Lung (tissue), 12 donors: ENCODE results near the gene EEA1. TPM values are rescaled to one million over a fixed set of nuclear protein-coding genes. Genes with fewer than 3 reads are reported as not detected.

Source experiments
- ATAC-seq: fragments of 200-7000 bp; cut with Tn5 transposase; one replicate; pipeline ENCODE4 v1.9.1; 2020; ENCODE audit warnings: moderate number of reproducible peaks; ENCODE audit not compliant: insufficient read depth, low FRiP score
- DNase-seq, 3 donors: peaks; one replicate each; pipeline ENCODE4 v3.0.0-alpha.2; 2013 to 2017
- H3K27ac ChIP-seq, 2 donors: one replicate each; pipeline ENCODE4 v1.5.1; 2013; ENCODE audit warnings: mild to moderate bottlenecking in 2 of 2, moderate library complexity in 2 of 2, control low read depth in 1 of 2, inconsistent platforms in 1 of 2, low read depth in 1 of 2, low read length in 1 of 2
- H3K27me3 ChIP-seq, 3 donors: one replicate each; pipeline ENCODE4 v1.5.1; 2013; ENCODE audit warnings: low read length in 2 of 3; ENCODE audit not compliant: control insufficient read depth in 3 of 3, insufficient read depth in 3 of 3
- H3K36me3 ChIP-seq, 4 donors: one replicate each; pipeline ENCODE4 v1.5.1; 2013; ENCODE audit warnings: low read length in 4 of 4, mild to moderate bottlenecking in 1 of 4, moderate library complexity in 1 of 4; ENCODE audit not compliant: control insufficient read depth in 4 of 4, insufficient read depth in 4 of 4
- H3K4me1 ChIP-seq, 5 donors: one replicate each; pipeline ENCODE4 v1.5.1; 2013; ENCODE audit warnings: low read length in 5 of 5, mild to moderate bottlenecking in 2 of 5, moderate library complexity in 1 of 5; ENCODE audit not compliant: control insufficient read depth in 5 of 5, insufficient read depth in 5 of 5
- H3K4me3 ChIP-seq: one replicate; pipeline ENCODE4 v1.5.1; 2013; ENCODE audit warnings: mild to moderate bottlenecking, control low read depth, moderate library complexity
- H3K9ac ChIP-seq, 2 donors: one replicate each; pipeline ENCODE4 v1.5.1; 2013; ENCODE audit warnings: low read length in 2 of 2, control low read depth in 1 of 2; ENCODE audit not compliant: insufficient read depth in 1 of 2
- H3K9me3 ChIP-seq, 4 donors: one replicate each; pipeline ENCODE4 v1.5.1; 2013; ENCODE audit warnings: low read length in 3 of 4, mild to moderate bottlenecking in 1 of 4, moderate library complexity in 1 of 4; ENCODE audit not compliant: control insufficient read depth in 4 of 4, insufficient read depth in 3 of 4
- WGBS, 2 donors: extraction: QIAGEN DNeasy Blood & Tissue Kit; methylation state at CpG; one replicate each; pipeline ENCODE4 v1.1.7; 2013; 5-methylcytosine and 5-hydroxymethylcytosine counted together
- polyA plus RNA-seq, 2 donors: library from polyadenylated mRNA; stranded (reverse); fragments of 200-250 nt; gene quantifications; one replicate each; pipeline ENCODE4 v1.2.1, GENCODE V29; 2013
- total RNA-seq, 2 donors: library from RNA; depleted of rRNA in 1 of 2; stranded (reverse); fragments of >200 nt in 1 of 2; gene quantifications; one replicate each; pipeline ENCODE4 v1.2.1, GENCODE V29; 2014 to 2021
- TF ChIP-seq, protein P1 (sequence below): IDR thresholded peaks from 2 replicates; pipeline ENCODE4 v1.5.1; 2012; ENCODE audit warnings: mild to moderate bottlenecking; ENCODE audit errors: control extremely low read depth, extremely low read depth
- donor health status: control.
- donor health status: control.
- donor health status: Bipolar disorder and iron deficiency.
- donor health status: healthy.
- donor health status: DM: yes; HTN: yes; CAD: no.

The EEA1 gene
- total and polyA plus RNA-seq, 4 donors = 3.7 to 37.0 (median 15.8) TPM

DNA sequence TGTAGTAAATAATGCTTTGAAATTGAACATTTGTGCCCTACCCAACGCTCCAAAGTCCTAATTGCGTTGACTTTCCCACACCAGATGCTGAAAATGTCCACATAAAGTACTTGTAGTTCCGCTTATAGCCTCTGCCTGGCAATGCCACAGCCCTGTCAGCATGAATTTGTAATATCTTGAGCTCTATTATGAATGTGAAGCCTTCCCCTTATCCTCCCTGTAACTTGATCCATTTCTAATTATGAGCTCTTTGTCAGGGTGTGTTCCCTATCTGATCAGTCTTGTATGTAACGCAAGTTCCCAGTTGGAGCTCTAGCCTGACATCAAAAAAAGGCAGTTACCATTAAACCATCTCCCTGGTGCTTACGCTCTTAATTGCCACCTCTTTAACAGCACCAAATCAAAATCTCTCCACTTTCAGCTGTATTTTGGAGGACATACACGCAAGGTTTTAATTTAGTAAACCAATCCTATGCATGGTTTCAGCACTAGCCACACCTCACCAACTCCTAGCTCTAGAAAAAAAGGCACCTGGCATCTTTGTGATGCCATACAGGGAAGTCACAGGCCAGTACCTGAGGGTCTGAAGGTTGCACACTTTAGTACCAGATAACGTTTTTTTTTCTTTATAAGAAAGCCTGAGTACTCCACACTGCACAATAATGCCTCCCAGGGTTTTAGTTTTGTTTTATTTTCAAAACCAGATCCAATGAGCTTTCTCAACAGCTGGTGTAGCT lies 69.3 kb downstream of the EEA1 start:
- Histone ChIP-seq H3K4me3 (no peak overlapping the region), H3K36me3 (peaks cover 5 to 15% (median 11%) of the 10 kb centered on the region in 4 donors), H3K4me1 (peaks cover 0 to 2% (median 0%) of the 10 kb centered on the region in 5 donors), H3K27me3 (no peaks in the 10 kb centered on the region), H3K9ac (no peak overlapping the region), H3K27ac (no peak overlapping the region), H3K9me3 (peaks cover 0 to 2% (median 0%) of the 10 kb centered on the region in 4 donors)
- WGBS, 2 donors = 94 to 95% methylated on average over 7 of the region's 7 CpGs
- ATAC-seq = no peak
- TF ChIP-seq, protein P1, sequence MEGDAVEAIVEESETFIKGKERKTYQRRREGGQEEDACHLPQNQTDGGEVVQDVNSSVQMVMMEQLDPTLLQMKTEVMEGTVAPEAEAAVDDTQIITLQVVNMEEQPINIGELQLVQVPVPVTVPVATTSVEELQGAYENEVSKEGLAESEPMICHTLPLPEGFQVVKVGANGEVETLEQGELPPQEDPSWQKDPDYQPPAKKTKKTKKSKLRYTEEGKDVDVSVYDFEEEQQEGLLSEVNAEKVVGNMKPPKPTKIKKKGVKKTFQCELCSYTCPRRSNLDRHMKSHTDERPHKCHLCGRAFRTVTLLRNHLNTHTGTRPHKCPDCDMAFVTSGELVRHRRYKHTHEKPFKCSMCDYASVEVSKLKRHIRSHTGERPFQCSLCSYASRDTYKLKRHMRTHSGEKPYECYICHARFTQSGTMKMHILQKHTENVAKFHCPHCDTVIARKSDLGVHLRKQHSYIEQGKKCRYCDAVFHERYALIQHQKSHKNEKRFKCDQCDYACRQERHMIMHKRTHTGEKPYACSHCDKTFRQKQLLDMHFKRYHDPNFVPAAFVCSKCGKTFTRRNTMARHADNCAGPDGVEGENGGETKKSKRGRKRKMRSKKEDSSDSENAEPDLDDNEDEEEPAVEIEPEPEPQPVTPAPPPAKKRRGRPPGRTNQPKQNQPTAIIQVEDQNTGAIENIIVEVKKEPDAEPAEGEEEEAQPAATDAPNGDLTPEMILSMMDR = no peak
- DNase-seq = no peak

DNA sequence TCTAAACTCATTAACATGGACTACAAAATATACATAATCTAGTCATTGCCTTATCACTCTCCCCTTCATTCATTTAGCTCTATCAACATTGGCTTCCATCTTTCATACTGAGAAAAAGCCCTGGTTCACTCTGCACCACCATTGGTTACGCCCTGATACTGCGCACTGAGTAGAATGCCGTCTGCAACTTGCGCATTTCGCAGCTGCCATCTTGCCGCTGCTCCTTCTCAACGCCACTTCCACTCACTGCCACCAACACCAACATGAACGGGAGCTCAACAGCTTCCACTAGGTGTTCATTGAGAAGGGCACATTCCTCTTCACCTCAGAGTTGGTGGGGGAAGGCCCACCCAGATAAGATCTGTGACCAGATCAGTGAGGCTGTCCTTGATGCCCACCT lies 71.3 kb downstream of the EEA1 start:
- H3K27me3 ChIP-seq = no peaks in the 10 kb centered on the region
- H3K9me3 ChIP-seq = peaks cover 0 to 2% (median 0%) of the 10 kb centered on the region in 4 donors
- peaks cover 5 to 12% (median 8%) of the 10 kb centered on the region in 4 donors for H3K36me3 ChIP-seq
- TF ChIP-seq, protein P1 = no peak
- DNase-seq = no peak
- H3K27ac ChIP-seq = no peak overlapping the region
- no peak for ATAC-seq
- no peaks in the 10 kb centered on the region for H3K4me1 ChIP-seq
- H3K9ac ChIP-seq = no peak overlapping the region
- 98 to 99% methylated on average over 8 of the region's 8 CpGs for WGBS, 2 donors
- no peak overlapping the region for H3K4me3 ChIP-seq

DNA sequence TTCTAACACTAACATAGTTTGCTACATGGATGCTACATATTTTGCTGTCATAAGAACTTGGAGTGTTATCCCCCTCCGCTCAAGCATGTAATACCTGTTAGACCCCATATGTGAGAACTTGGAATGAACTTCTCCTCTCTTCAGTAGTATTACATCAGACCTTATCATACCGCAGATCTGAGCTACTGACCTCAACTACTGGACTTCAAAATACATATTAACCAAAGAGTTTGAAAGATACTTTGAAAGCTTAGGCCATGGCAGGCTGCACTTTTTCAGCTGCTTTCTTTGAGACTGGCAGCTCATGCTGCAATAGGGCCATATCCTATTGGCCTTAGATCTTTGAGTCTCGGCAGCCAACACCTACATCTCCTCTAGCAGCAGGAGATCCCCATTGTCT lies 74.8 kb downstream of the EEA1 start:
- H3K36me3 ChIP-seq = peaks cover 7 to 20% (median 17%) of the 10 kb centered on the region in 4 donors
- H3K4me3 ChIP-seq = no peak overlapping the region
- H3K9me3 ChIP-seq = peaks cover 0 to 2% (median 0%) of the 10 kb centered on the region in 4 donors
- no peaks in the 10 kb centered on the region for H3K27me3 ChIP-seq
- WGBS, 2 donors = 95 to 97% methylated on average over 3 of the region's 3 CpGs
- ATAC-seq (no peak), DNase-seq (no peak)
- no peak overlapping the region for H3K27ac ChIP-seq
- TF ChIP-seq, protein P1 = no peak
- no peaks in the 10 kb centered on the region for H3K4me1 ChIP-seq
- no peak overlapping the region for H3K9ac ChIP-seq
